GM12878 (cell line): ENCODE data around the gene DENND1B. TPM values are rescaled to one million over a fixed set of nuclear protein-coding genes. Genes with fewer than 3 reads are reported as not detected.

Experiments
- ATAC-seq: fragments of 200-7000 bp; cut with Tn5 transposase; 3 replicates; pipeline ENCODE4 v1.9.1; 2020; ENCODE audit warnings: mild to moderate bottlenecking, moderate library complexity
- BruUV-seq: library from RNA; stranded (reverse); fragments of 400-500 nt; replicated peaks from 2 replicates; lab custom pipeline; 2021; lab: Mats Ljungman, UMichigan
- CTCF ChIA-PET: fragments of 300-600 bp; sonication (Branson Sonifier 250); formaldehyde crosslinking; extraction: SDS; loops from one replicate; lab custom pipeline; 2021; ENCODE audit warnings: inconsistent platforms; lab: Yijun Ruan, JAX
- POLR2A ChIA-PET: fragments of 350-600 bp; formaldehyde crosslinking; extraction: SDS; loops from one replicate; lab custom pipeline; 2021; ENCODE audit warnings: inconsistent platforms; lab: Charles Lee
- RAD21 ChIA-PET: fragments of 300-600 bp; sonication (Branson Sonifier 250); formaldehyde crosslinking; loops from one replicate; lab custom pipeline; 2023; ENCODE audit warnings: antibody characterized with exemption; ENCODE audit not compliant: unreplicated experiment; lab: Charles Lee
- SMC1A ChIA-PET: fragments of 300-600 bp; sonication (Branson Sonifier 250); formaldehyde crosslinking; loops from one replicate; lab custom pipeline; 2023; ENCODE audit not compliant: unreplicated experiment, uncharacterized antibody; lab: Charles Lee
- DNase-seq: peaks from one replicate; pipeline ENCODE4 v3.0.0-alpha.2; 2011; ENCODE audit warnings: low read depth, low spot score
- FAIRE-seq: peaks from 3 replicates; lab custom pipeline; 2011; peaks lifted over from hg19 to GRCh38; lab: Jason Lieb, UNC
- H2AFZ ChIP-seq: 2 replicates; pipeline ENCODE4 v1.6.0; 2011; ENCODE audit warnings: low read depth, low read length, control low read depth; ENCODE audit not compliant: control insufficient read depth
- H3K27ac ChIP-seq: 2 replicates; pipeline ENCODE4 v1.5.1; 2011; ENCODE audit warnings: control low read depth; ENCODE audit not compliant: control insufficient read depth, insufficient read depth
- H3K27me3 ChIP-seq, 2 experiments: replicated peaks in 1 of 2; 2 replicates each; pipeline versions ENCODE4 v1.6.0 to v1.6.1; 2011; ENCODE audit warnings: low read length in 1 of 2; ENCODE audit not compliant: control insufficient read depth in 2 of 2, insufficient read depth in 2 of 2
- H3K36me3 ChIP-seq, 2 experiments: 2 replicates each; pipeline ENCODE4 v1.5.1; 2011; ENCODE audit warnings: low read length in 1 of 2; ENCODE audit not compliant: control insufficient read depth in 2 of 2, insufficient read depth in 2 of 2
- H3K4me1 ChIP-seq: 2 replicates; pipeline ENCODE4 v1.6.1; 2011; ENCODE audit warnings: mild to moderate bottlenecking, low read length, moderate library complexity, mixed read lengths; ENCODE audit not compliant: control insufficient read depth, insufficient read depth
- H3K4me2 ChIP-seq: 2 replicates; pipeline ENCODE4 v1.6.0; 2011; ENCODE audit warnings: control low read depth; ENCODE audit not compliant: control insufficient read depth, insufficient read depth
- H3K4me3 ChIP-seq: fragments of 200-600 bp; sonication (generic); 2 replicates; pipeline ENCODE4 v1.5.1; 2016
- H3K79me2 ChIP-seq: 2 replicates; pipeline ENCODE4 v1.6.0; 2011; ENCODE audit warnings: low read length; ENCODE audit not compliant: control insufficient read depth, insufficient read depth
- H3K9ac ChIP-seq: 2 replicates; pipeline ENCODE4 v1.8.0; 2011; ENCODE audit warnings: low read length, control low read depth, mixed read lengths; ENCODE audit not compliant: control insufficient read depth, insufficient read depth
- H3K9me3 ChIP-seq: replicated peaks from 3 replicates; pipeline ENCODE4 v1.5.1; 2011; ENCODE audit warnings: mild to moderate bottlenecking, low read length; ENCODE audit not compliant: control insufficient read depth, insufficient read depth
- H4K20me1 ChIP-seq: 2 replicates; pipeline ENCODE4 v1.6.0; 2011; ENCODE audit not compliant: control insufficient read depth, insufficient read depth
- BCL3 ChIP-seq: IDR thresholded peaks from 2 replicates; pipeline ENCODE4 v1.6.1; 2011; ENCODE audit warnings: borderline replicate concordance, low read depth, mild to moderate bottlenecking, moderate library complexity, low read length; ENCODE audit not compliant: insufficient read depth, poor library complexity, severe bottlenecking
- FOXK2 ChIP-seq: fragments of 450-650 bp; IDR thresholded peaks from 2 replicates; pipeline ENCODE4 v1.6.1; 2017; ENCODE audit warnings: mild to moderate bottlenecking, moderate library complexity
- MLLT1 ChIP-seq: fragments of 450-650 bp; IDR thresholded peaks from 2 replicates; pipeline ENCODE4 v1.6.1; 2016; ENCODE audit warnings: mild to moderate bottlenecking
- NBN ChIP-seq: fragments of 450-650 bp; IDR thresholded peaks from 2 replicates; pipeline ENCODE4 v1.6.1; 2016
- NRF1 ChIP-seq: conservative IDR thresholded peaks from 2 replicates; pipeline ENCODE4 v1.6.1; 2011; ENCODE audit warnings: mild to moderate bottlenecking, low read depth, low read length, improper control_type of control experiment
- PAX8 ChIP-seq: fragments of 450-650 bp; IDR thresholded peaks from 2 replicates; pipeline ENCODE4 v1.6.1; 2017; ENCODE audit warnings: mild to moderate bottlenecking, moderate library complexity
- ZNF207 ChIP-seq: fragments of 450-650 bp; IDR thresholded peaks from 2 replicates; pipeline ENCODE4 v1.6.1; 2014; ENCODE audit warnings: antibody characterized with exemption, mild to moderate bottlenecking, borderline replicate concordance
- WGBS: methylation state at CpG from one replicate; pipeline ENCODE4 v1.1.6; 2016; ENCODE audit warnings: low lambda C conversion rate; ENCODE audit not compliant: insufficient replicate concordance, insufficient coverage; ENCODE audit errors: missing lambda C conversion rate; 5-methylcytosine and 5-hydroxymethylcytosine counted together
- in situ Hi-C: fragments of 300-500 bp; cut with MboI; formaldehyde crosslinking; loops from 9 replicates; pipeline ENCODE4 v1.14.3; 2018; ENCODE audit warnings: mixed read lengths
- intact Hi-C: fragments of 100-400 bp; cut with micrococcal nuclease; formaldehyde crosslinking; loops from one replicate; pipeline ENCODE4 v1.14.2; 2022; ENCODE audit not compliant: unreplicated experiment
- polyA plus RNA-seq, 11 experiments: library from polyadenylated mRNA; depleted of rRNA in 4 of 11; unstranded in 6 of 11; stranded (reverse) in 5 of 11; fragments of >200 nt; fragmentation: Nextera tagmentation in 4 of 11; fragmentation: Illumina TruSeq in 1 of 11; extraction: Ambion mirVana in 4 of 11; extraction: Trizol in 1 of 11; gene quantifications; 1 replicate in 1 of 11; 2 replicates in 10 of 11; pipeline versions ENCODE4 v1.2.1 to v1.2.3, GENCODE V29; 2011 to 2016; ENCODE audit warnings: inconsistent platforms in 2 of 11, missing spikeins in 2 of 11, low read depth in 1 of 11
- total RNA-seq, 4 experiments: library from RNA; depleted of rRNA in 3 of 4; stranded (reverse); fragments of >200 nt in 3 of 4; fragmentation: Illumina TruSeq in 1 of 4; extraction: Trizol in 1 of 4; gene quantifications; 2 replicates each; pipeline versions ENCODE4 v1.2.1 to v1.2.3, GENCODE V29; 2013 to 2021
- TF ChIP-seq, protein P1 (sequence below), 3 experiments: IDR thresholded peaks in 2 of 3; conservative IDR thresholded peaks in 1 of 3; 2 replicates each; pipeline ENCODE4 v1.5.1; 2011; ENCODE audit warnings: low read depth in 3 of 3, low read length in 3 of 3, mild to moderate bottlenecking in 3 of 3, control low read depth in 2 of 3, moderate library complexity in 2 of 3, inconsistent platforms in 1 of 3, mixed read lengths in 1 of 3; ENCODE audit not compliant: control insufficient read depth in 2 of 3, insufficient read depth in 1 of 3; ENCODE audit errors: extremely low read depth in 1 of 3
- TF ChIP-seq, protein P2 (sequence below): fragments of 450-650 bp; IDR thresholded peaks from 2 replicates; pipeline ENCODE4 v1.6.1; 2018; ENCODE audit warnings: mild to moderate bottlenecking, low read depth, moderate library complexity; ENCODE audit not compliant: partially characterized antibody
- TF ChIP-seq, protein P3 (sequence below): fragments of 450-650 bp; IDR thresholded peaks from 2 replicates; pipeline ENCODE4 v1.6.1; 2018; ENCODE audit warnings: borderline replicate concordance, mild to moderate bottlenecking; ENCODE audit not compliant: partially characterized antibody

The DENND1B gene
- total and polyA plus RNA-seq, 10 of the 15 experiments (the other 5 are each of a cell fraction or from before 2014, with no cell fraction given): 1.7 to 10.7 (median 8.0) TPM

DNA sequence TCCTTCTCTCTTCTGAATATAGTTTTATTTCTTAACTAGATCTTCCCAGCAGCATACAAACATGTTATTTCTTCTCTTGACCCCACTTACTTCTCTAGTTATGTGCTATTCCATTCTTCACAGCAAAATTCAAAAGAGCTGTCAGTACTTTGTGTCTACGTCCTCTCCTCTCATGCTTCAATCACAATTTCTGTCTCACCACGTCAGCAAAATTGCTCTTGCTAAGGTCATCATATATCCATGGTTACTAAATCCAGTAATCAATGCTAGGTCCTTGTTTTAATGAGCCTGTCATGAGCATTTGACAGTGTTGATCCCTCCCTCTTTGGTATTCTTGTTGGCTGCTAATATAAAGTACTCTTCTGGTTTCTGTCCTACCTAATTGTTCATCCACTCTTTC is 214.2 kb downstream of the DENND1B start:
- RAD21 ChIA-PET: no interaction called here
- CTCF ChIA-PET: no interaction called here
- H3K36me3 ChIP-seq: no peaks in the 10 kb centered on the region
- ATAC-seq: no peak
- POLR2A ChIA-PET: no interaction called here
- in situ Hi-C loops: no loop called here
- no peak overlapping the region for H3K4me3 ChIP-seq
- H2AFZ ChIP-seq: no peak overlapping the region
- TF ChIP-seq, protein P1, sequence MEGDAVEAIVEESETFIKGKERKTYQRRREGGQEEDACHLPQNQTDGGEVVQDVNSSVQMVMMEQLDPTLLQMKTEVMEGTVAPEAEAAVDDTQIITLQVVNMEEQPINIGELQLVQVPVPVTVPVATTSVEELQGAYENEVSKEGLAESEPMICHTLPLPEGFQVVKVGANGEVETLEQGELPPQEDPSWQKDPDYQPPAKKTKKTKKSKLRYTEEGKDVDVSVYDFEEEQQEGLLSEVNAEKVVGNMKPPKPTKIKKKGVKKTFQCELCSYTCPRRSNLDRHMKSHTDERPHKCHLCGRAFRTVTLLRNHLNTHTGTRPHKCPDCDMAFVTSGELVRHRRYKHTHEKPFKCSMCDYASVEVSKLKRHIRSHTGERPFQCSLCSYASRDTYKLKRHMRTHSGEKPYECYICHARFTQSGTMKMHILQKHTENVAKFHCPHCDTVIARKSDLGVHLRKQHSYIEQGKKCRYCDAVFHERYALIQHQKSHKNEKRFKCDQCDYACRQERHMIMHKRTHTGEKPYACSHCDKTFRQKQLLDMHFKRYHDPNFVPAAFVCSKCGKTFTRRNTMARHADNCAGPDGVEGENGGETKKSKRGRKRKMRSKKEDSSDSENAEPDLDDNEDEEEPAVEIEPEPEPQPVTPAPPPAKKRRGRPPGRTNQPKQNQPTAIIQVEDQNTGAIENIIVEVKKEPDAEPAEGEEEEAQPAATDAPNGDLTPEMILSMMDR (IDR thresholded peaks at IDR 0.05 in 2 of 3, conservative IDR thresholded peaks at IDR 0.05 in 1 of 3; ENCODE audit: control insufficient read depth in 2 of 3, extremely low read depth in 1 of 3, insufficient read depth in 1 of 3, low read depth in 3 of 3, low read length in 3 of 3): no peak
- TF ChIP-seq, protein P2, sequence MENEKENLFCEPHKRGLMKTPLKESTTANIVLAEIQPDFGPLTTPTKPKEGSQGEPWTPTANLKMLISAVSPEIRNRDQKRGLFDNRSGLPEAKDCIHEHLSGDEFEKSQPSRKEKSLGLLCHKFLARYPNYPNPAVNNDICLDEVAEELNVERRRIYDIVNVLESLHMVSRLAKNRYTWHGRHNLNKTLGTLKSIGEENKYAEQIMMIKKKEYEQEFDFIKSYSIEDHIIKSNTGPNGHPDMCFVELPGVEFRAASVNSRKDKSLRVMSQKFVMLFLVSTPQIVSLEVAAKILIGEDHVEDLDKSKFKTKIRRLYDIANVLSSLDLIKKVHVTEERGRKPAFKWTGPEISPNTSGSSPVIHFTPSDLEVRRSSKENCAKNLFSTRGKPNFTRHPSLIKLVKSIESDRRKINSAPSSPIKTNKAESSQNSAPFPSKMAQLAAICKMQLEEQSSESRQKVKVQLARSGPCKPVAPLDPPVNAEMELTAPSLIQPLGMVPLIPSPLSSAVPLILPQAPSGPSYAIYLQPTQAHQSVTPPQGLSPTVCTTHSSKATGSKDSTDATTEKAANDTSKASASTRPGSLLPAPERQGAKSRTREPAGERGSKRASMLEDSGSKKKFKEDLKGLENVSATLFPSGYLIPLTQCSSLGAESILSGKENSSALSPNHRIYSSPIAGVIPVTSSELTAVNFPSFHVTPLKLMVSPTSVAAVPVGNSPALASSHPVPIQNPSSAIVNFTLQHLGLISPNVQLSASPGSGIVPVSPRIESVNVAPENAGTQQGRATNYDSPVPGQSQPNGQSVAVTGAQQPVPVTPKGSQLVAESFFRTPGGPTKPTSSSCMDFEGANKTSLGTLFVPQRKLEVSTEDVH: no peak
- no peak for TF ChIP-seq MLLT1
- TF ChIP-seq NBN: no peak
- TF ChIP-seq, protein P3, sequence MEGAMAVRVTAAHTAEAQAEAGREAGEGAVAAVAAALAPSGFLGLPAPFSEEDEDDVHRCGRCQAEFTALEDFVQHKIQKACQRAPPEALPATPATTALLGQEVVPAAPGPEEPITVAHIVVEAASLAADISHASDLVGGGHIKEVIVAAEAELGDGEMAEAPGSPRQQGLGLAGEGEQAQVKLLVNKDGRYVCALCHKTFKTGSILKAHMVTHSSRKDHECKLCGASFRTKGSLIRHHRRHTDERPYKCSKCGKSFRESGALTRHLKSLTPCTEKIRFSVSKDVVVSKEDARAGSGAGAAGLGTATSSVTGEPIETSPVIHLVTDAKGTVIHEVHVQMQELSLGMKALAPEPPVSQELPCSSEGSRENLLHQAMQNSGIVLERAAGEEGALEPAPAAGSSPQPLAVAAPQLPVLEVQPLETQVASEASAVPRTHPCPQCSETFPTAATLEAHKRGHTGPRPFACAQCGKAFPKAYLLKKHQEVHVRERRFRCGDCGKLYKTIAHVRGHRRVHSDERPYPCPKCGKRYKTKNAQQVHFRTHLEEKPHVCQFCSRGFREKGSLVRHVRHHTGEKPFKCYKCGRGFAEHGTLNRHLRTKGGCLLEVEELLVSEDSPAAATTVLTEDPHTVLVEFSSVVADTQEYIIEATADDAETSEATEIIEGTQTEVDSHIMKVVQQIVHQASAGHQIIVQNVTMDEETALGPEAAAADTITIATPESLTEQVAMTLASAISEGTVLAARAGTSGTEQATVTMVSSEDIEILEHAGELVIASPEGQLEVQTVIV: no peak
- TF ChIP-seq PAX8: no peak
- no peak for TF ChIP-seq ZNF207
- TF ChIP-seq NRF1: no peak
- TF ChIP-seq BCL3: no peak
- TF ChIP-seq FOXK2: no peak
- TF ChIP-seq, all 136 proteins: peak for 0
- WGBS: 34% methylated on average over 2 of the region's 2 CpGs
- SMC1A ChIA-PET: no interaction called here
- H3K9ac ChIP-seq: no peak overlapping the region
- FAIRE-seq: no peak
- no peaks in the 10 kb centered on the region for H3K4me1 ChIP-seq
- H3K79me2 ChIP-seq: no peaks in the 10 kb centered on the region
- no peaks in the 10 kb centered on the region for H3K9me3 ChIP-seq
- H3K27me3 ChIP-seq: no peaks in the 10 kb centered on the region
- DNase-seq: no peak
- no TSS peak for BruUV-seq
- intact Hi-C loops: no loop called here
- no peaks in the 10 kb centered on the region for H4K20me1 ChIP-seq
- no peak overlapping the region for H3K27ac ChIP-seq
- no peak overlapping the region for H3K4me2 ChIP-seq
